ENCODE measurements around the gene MCTP2. TPM values are rescaled to one million over a fixed set of nuclear protein-coding genes. Genes with fewer than 3 reads are reported as not detected.
"Not testable (repeated sequence)": the region's sequence is repeated elsewhere in the genome, so short reads cannot be mapped to it uniquely, and the experiment has no call there.

Gene MCTP2
- total RNA-seq, 3 donors from 2014 or later = 41.9 to 89.3 (median 83.7) TPM

- TF ChIP-seq CTCF (IDR thresholded peaks at IDR 0.05) = no peak
- intact Hi-C loops (cut with DNase I, micrococcal nuclease) = no loop called here
- no peak for ATAC-seq
Observed at GRCh38 chr15:94242257-94242656, 10.9 kb downstream of the MCTP2 start.

GRCh38 chr15:94243003-94243402 lies 11.6 kb downstream of the MCTP2 start:
- peaks cover 34% of the 10 kb centered on the region for H3K4me1 ChIP-seq (ENCODE audit: low read depth)
- H3K36me3 ChIP-seq (ENCODE audit: low read depth); intact Hi-C loops (cut with DNase I, micrococcal nuclease); H3K9me3 ChIP-seq; ATAC-seq; H3K4me3 ChIP-seq; DNase-seq: not testable (repeated sequence)

More at GRCh38 chr15:94242257-94242656, 10.9 kb downstream of the MCTP2 start:
- H3K9me3 ChIP-seq = no peaks in the 10 kb centered on the region
- no peak overlapping the region for H3K4me3 ChIP-seq
- H3K4me1 ChIP-seq (ENCODE audit: low read depth) = peaks cover 30% of the 10 kb centered on the region
- no peaks in the 10 kb centered on the region for H3K36me3 ChIP-seq (ENCODE audit: low read depth)
- DNase-seq = no peak

- peaks cover 32% of the 10 kb centered on the region for H3K4me1 ChIP-seq (ENCODE audit: low read depth)
- ATAC-seq (no peak), DNase-seq (no peak)
- no peaks in the 10 kb centered on the region for H3K9me3 ChIP-seq
- H3K4me3 ChIP-seq = no peak overlapping the region
- TF ChIP-seq CTCF (IDR thresholded peaks at IDR 0.05) = no peak
- intact Hi-C loops (cut with DNase I, micrococcal nuclease) = no loop called here
- no peaks in the 10 kb centered on the region for H3K36me3 ChIP-seq (ENCODE audit: low read depth)
Observed at GRCh38 chr15:94243418-94243817, 12.1 kb downstream of the MCTP2 start.

- Histone ChIP-seq H3K9me3 (no peaks in the 10 kb centered on the region), H3K4me1 (ENCODE audit: low read depth) (peaks cover 28% of the 10 kb centered on the region), H3K36me3 (ENCODE audit: low read depth) (no peaks in the 10 kb centered on the region), H3K4me3 (no peak overlapping the region)
- ATAC-seq (no peak), DNase-seq (no peak)
- intact Hi-C loops (cut with DNase I, micrococcal nuclease) = no loop called here
- TF ChIP-seq CTCF (IDR thresholded peaks at IDR 0.05) = no peak
Observed at GRCh38 chr15:94246016-94246415, 14.7 kb downstream of the MCTP2 start.

GRCh38 chr15:94247789-94248638 lies 16.7 kb downstream of the MCTP2 start:
- peak in 1 of 3 donors; percentile 70 for DNase-seq
- Histone ChIP-seq H3K9me3 (no peaks in the 10 kb centered on the region), H3K4me1 (ENCODE audit: low read depth) (peaks cover 37% of the 10 kb centered on the region), H3K36me3 (ENCODE audit: low read depth) (no peaks in the 10 kb centered on the region), H3K4me3 (no peak overlapping the region)
- no peak for TF ChIP-seq CTCF (IDR thresholded peaks at IDR 0.05)
- intact Hi-C loops (cut with DNase I, micrococcal nuclease) = no loop called here
- ATAC-seq = peak; percentile 92

GRCh38 chr15:94250801-94251200 lies 19.4 kb downstream of the MCTP2 start:
- intact Hi-C loops (cut with DNase I, micrococcal nuclease) = no loop called here

More at GRCh38 chr15:94250801-94251200, 19.4 kb downstream of the MCTP2 start:
- H3K4me1 ChIP-seq (ENCODE audit: low read depth) = peaks cover 45% of the 10 kb centered on the region
- H3K4me3 ChIP-seq = no peak overlapping the region
- no peak for TF ChIP-seq CTCF (IDR thresholded peaks at IDR 0.05)
- ATAC-seq = peak; percentile 3
- no peaks in the 10 kb centered on the region for H3K36me3 ChIP-seq (ENCODE audit: low read depth)
- DNase-seq = no peak
- no peaks in the 10 kb centered on the region for H3K9me3 ChIP-seq

Data from mucosa of descending colon (tissue), 3 donors.